Measurements from ENCODE around the gene SWI5. TPM values are rescaled to one million over a fixed set of nuclear protein-coding genes. Genes with fewer than 3 reads are reported as not detected.

Gene SWI5
- total RNA-seq, 1 donor from 2014 or later = 25.3 TPM

DNA sequence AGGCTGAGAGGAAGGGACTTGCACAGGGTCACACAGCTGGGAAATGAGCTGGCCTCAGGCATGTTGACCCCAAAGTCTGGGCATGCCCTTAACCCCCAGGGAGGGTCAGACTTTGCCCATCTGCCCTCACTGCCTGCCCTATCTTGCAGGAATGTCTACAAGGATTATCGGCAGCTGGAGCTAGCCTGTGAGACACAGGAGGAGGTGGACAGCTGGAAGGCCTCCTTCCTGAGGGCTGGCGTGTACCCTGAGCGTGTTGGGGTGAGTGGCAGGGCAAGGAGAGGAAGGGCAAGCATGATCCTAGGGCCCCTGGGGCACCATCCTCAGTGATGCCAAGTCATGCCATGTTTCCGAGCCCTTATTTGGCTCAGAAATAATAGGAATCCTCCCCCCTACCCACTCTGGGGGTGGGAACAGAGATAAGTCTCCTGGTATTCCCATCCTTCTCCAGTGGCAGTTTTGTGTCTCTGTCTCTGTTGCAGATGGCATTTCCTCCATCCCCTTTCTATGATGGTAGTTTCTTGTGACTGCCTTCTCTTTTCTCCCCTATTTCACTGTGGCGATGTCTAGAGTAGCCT lies 28.8 kb upstream of the SWI5 start:
- no peak for DNase-seq (ENCODE audit: low read depth)
- TF ChIP-seq, protein P1, sequence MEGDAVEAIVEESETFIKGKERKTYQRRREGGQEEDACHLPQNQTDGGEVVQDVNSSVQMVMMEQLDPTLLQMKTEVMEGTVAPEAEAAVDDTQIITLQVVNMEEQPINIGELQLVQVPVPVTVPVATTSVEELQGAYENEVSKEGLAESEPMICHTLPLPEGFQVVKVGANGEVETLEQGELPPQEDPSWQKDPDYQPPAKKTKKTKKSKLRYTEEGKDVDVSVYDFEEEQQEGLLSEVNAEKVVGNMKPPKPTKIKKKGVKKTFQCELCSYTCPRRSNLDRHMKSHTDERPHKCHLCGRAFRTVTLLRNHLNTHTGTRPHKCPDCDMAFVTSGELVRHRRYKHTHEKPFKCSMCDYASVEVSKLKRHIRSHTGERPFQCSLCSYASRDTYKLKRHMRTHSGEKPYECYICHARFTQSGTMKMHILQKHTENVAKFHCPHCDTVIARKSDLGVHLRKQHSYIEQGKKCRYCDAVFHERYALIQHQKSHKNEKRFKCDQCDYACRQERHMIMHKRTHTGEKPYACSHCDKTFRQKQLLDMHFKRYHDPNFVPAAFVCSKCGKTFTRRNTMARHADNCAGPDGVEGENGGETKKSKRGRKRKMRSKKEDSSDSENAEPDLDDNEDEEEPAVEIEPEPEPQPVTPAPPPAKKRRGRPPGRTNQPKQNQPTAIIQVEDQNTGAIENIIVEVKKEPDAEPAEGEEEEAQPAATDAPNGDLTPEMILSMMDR (conservative IDR thresholded peaks at IDR 0.05; ENCODE audit: low read depth, low read length) = no peak
- no peak overlapping the region for H3K4me3 ChIP-seq (ENCODE audit: low read depth, low read length)

DNA sequence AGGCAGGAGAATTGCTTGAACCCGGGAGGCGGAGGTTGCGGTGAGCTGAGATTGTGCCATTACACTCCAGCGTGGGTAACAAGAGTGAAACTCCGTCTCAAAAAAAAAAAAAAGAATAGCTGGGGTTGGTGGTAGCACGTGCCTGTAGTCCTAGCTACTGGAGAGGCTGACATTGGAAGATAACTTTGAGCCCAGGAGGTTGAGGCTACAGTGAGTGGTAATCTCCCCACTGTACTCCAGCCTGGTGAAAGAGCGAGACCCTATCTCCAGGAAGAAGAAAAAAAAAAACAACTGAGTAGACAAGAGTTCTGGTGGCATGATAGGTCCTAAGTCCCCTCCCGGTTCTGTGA lies 26.5 kb upstream of the SWI5 start:
- TF ChIP-seq, protein P1 (conservative IDR thresholded peaks at IDR 0.05; ENCODE audit: low read depth, low read length) = no peak
- H3K4me3 ChIP-seq (ENCODE audit: low read depth, low read length) = no peak overlapping the region
- no peak for DNase-seq (ENCODE audit: low read depth)

DNA sequence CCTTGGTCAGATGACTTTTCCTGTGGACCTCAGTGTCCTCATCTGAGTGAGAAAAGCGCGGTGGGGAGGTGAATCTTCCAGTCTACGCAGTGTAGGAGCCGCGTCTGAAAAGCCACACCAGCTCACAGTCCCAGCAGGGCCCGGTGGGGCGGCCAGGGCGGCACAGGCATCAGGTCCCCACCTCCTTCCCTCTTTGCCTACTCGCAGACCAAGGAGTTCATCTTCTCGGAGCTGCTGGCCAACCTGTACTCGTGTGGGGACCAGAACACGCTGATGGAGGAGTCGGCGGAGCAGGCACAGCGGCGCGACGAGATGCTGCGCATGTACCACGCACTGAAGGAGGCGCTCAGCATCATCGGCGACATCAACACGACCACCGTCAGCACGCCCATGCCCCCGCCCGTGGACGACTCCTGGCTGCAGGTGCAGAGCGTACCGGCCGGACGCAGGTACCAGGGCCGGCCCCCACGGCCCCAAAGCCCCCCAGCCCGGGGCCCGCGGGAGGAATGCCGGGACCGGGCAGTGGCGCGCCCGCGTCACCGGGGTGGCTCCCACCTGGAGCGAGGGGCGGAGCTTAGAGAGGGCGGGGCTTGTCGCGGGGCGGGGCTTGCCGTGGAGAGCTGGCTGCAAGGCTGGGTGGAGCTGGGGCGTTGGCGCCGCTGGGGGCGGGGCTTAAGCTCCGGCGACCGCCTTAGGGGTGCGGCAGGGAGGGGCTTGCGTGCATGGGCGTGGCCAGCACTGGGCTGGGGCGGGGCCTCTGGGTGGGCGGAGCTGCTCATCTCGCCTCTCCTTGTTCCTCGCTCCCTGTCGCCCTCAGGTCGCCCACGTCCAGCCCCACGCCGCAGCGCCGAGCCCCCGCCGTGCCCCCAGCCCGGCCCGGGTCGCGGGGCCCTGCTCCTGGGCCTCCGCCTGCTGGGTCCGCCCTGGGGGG lies 25.9 kb upstream of the SWI5 start:
- DNase-seq (ENCODE audit: low read depth) = no peak
- TF ChIP-seq, protein P1 (conservative IDR thresholded peaks at IDR 0.05; ENCODE audit: low read depth, low read length) = no peak
- peak overlapping the region; percentile 26 for H3K4me3 ChIP-seq (ENCODE audit: low read depth, low read length)

DNA sequence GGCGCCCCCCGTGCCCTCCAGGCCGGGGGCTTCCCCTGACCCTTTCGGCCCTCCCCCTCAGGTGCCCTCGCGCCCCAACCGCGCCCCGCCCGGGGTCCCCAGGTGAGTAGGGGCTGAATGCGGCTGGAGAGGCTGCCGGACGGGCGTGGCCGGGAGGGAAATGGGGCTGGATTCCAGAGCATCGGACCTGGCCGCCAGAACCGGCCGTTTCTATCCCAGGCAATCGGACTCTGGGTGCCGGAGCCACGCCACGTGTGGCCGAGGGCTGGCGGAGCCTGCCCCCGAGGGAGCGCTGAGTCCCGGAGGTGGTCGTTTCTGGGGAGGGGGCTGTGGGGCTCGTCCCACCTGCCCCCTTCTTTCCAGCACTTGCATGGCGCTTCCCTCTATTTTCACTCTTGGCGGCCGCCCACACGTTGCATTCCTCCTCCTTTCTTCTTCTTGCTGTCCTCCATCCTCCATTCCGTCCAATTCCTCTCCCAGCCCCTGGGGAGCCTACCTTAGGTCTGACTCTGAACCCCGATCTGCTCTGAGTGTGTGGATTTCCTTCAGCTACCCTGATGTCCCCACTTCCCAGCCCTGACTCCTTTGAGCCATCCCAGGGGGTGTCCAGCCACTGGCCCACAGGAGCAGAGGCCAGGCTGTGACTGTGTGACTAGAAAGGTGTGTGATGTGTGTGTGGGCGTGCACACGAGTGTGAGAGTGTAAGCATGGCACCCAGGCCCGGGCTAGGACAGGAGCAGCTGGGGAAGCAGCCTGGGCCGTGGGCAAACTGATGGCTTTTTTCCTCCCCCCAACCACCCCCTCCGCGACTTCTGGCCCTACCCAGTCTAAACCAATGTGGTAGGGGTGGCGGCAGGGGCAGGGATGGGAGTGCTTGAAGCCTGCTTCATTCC lies 25.0 kb upstream of the SWI5 start:
- TF ChIP-seq, protein P1 (conservative IDR thresholded peaks at IDR 0.05; ENCODE audit: low read depth, low read length) = no peak
- DNase-seq (ENCODE audit: low read depth) = no peak
- H3K4me3 ChIP-seq (ENCODE audit: low read depth, low read length) = peak overlapping the region; percentile 26

DNA sequence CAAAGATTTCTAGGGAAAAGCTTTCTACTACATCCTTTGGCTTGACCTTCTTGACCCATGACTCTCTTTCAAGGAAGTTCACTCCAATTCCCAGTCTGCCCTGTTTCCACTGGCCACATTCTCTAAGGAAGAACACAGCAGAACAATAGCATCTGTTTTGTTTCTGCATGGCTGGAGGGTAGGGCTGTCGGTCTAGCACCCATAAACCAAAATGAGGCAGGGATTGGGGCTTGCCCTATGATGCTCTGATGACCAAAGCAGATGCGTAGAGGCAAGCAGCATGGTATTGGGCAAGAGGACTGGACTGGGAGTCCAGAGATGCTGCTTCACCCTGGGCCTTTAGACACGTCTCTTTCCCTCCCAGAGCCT lies 24.4 kb upstream of the SWI5 start:
- DNase-seq (ENCODE audit: low read depth) = no peak
- no peak overlapping the region for H3K4me3 ChIP-seq (ENCODE audit: low read depth, low read length)
- TF ChIP-seq, protein P1 (conservative IDR thresholded peaks at IDR 0.05; ENCODE audit: low read depth, low read length) = no peak

DNA sequence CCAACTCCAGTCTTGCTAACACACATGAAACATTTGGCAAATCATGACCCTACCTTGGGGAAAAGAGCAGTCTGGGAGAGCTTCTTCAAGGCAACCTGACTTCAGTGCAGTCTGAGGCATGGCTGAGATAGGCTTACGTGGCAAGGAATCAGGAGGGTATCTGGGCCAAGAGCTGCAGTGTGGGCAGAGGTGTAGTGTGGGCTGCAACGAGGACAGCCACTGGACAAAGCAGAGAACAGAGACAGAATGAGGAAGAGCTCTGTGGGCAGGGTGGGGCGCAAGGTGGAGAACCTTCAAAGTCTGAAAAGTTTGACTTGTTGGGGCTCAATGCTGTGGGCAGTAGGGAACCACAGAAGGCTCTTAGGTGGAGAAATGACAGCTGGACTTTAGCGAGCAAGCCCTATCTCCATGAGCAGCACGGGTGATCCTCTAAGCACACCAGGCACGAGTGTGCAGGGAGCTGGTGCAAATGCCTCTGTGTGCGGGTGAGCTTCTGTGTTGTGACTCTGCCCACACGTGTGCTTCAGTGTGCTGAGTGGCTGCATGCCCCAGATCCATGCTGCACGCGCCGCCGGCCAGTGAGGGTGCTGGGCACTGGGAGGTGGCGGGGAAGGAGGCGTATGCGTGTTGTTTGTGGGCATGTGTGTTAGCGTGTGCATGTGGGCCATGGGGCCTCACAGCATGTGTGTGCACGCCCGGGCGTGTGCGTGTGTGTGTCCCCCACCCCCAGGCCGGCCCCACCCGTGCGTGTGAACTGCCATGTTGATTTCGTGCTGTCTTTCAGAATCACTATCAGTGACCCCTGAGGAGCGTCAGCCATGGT lies 23.5 kb upstream of the SWI5 start:
- DNase-seq (ENCODE audit: low read depth) = no peak
- no peak overlapping the region for H3K4me3 ChIP-seq (ENCODE audit: low read depth, low read length)
- TF ChIP-seq, protein P1 (conservative IDR thresholded peaks at IDR 0.05; ENCODE audit: low read depth, low read length) = no peak

Measured in epithelial cell of proximal tubule (primary cell).